SKM-1 (cell line): ENCODE data around the gene ATF7IP.
"Not testable (repeated sequence)": the region's sequence is repeated elsewhere in the genome, so short reads cannot be mapped to it uniquely, and the experiment has no call there.

Experiments used
- DNase-seq: peaks from one replicate; lab custom pipeline; 2025; ENCODE audit not compliant: unreplicated experiment; lab: John Stamatoyannopoulos, UW

ATF7IP gene

GRCh38 chr12:14365294-14366208 lies at the start of gene ATF7IP:
ATF7IP (plus strand) TSS chr12:14365682; CDS start chr12:14423916, 58,234 bp downstream.
- DNase-seq, result peak; percentile 72

- no peak for DNase-seq
Observed at GRCh38 chr12:14317362-14318146, 47.9 kb upstream of the ATF7IP start.

GRCh38 chr12:14319704-14320427 lies 45.6 kb upstream of the ATF7IP start:
- not testable (repeated sequence) for DNase-seq

- no peak for DNase-seq
Observed at GRCh38 chr12:14322403-14322802, 43.1 kb upstream of the ATF7IP start.

GRCh38 chr12:14325716-14326343 lies 39.7 kb upstream of the ATF7IP start:
- no peak for DNase-seq

GRCh38 chr12:14326699-14327098 lies 38.8 kb upstream of the ATF7IP start:
- DNase-seq, result no peak

GRCh38 chr12:14327711-14328110 lies 37.8 kb upstream of the ATF7IP start:
- peak; percentile 52 for DNase-seq

- DNase-seq, result no peak
Observed at GRCh38 chr12:14332482-14332881, 33.0 kb upstream of the ATF7IP start.

- no peak for DNase-seq
Observed at GRCh38 chr12:14340371-14340770, 25.1 kb upstream of the ATF7IP start.

- DNase-seq, result not testable (repeated sequence)
Observed at GRCh38 chr12:14351524-14351923, 14.0 kb upstream of the ATF7IP start.

GRCh38 chr12:14352066-14352465 lies 13.4 kb upstream of the ATF7IP start:
- DNase-seq, result not testable (repeated sequence)

- DNase-seq, result not testable (repeated sequence)
Observed at GRCh38 chr12:14354665-14355064, 10.8 kb upstream of the ATF7IP start.

- no peak for DNase-seq
Observed at GRCh38 chr12:14356147-14356546, 9.3 kb upstream of the ATF7IP start.

- DNase-seq, result no peak
Observed at GRCh38 chr12:14357486-14357885, 8.0 kb upstream of the ATF7IP start.

GRCh38 chr12:14362352-14362751 lies 3.1 kb upstream of the ATF7IP start:
- no peak for DNase-seq

GRCh38 chr12:14364583-14365271 lies 755 bp upstream of the ATF7IP start:
- no peak for DNase-seq

- no peak for DNase-seq
Observed at GRCh38 chr12:14366209-14367039, 942 bp downstream of the ATF7IP start.

- DNase-seq, result peak; percentile 12
Observed at GRCh38 chr12:14367040-14367661, 1.7 kb downstream of the ATF7IP start.

- no peak for DNase-seq
Observed at GRCh38 chr12:14369311-14369710, 3.8 kb downstream of the ATF7IP start.
